Mesenchymal stem cell (in vitro differentiated cells and primary cell): Measurements from ENCODE around the gene KRTAP10-7.

Experiments used
- DNase-seq: peaks from one replicate; pipeline ENCODE4 v3.0.0-alpha.2; 2013
- H2AFZ ChIP-seq: one replicate; pipeline ENCODE4 v1.6.1; 2013; ENCODE audit warnings: low read depth, mild to moderate bottlenecking, control low read depth, inconsistent platforms, low read length, moderate library complexity
- H2AK5ac ChIP-seq: 2 replicates; pipeline ENCODE4 v1.6.1; 2013; ENCODE audit warnings: low read length, moderate library complexity, mild to moderate bottlenecking, inconsistent platforms; ENCODE audit not compliant: severe bottlenecking
- H2BK120ac ChIP-seq: one replicate; pipeline ENCODE4 v1.6.1; 2013; ENCODE audit warnings: low read depth, mild to moderate bottlenecking, inconsistent platforms, low read length, moderate library complexity
- H2BK12ac ChIP-seq, 2 experiments: one replicate each; pipeline ENCODE4 v1.6.1; 2013; ENCODE audit warnings: inconsistent platforms in 2 of 2, low read length in 2 of 2, mild to moderate bottlenecking in 2 of 2, moderate library complexity in 2 of 2, control low read depth in 1 of 2
- H2BK15ac ChIP-seq: one replicate; pipeline ENCODE4 v1.6.1; 2013; ENCODE audit warnings: mild to moderate bottlenecking, low read depth, inconsistent platforms; ENCODE audit not compliant: poor library complexity, severe bottlenecking
- H2BK5ac ChIP-seq: 2 replicates; pipeline ENCODE4 v1.6.1; 2013; ENCODE audit warnings: low read depth, mild to moderate bottlenecking, low read length, control low read depth, inconsistent platforms; ENCODE audit not compliant: poor library complexity, severe bottlenecking
- H3K14ac ChIP-seq, 2 experiments: one replicate each; pipeline ENCODE4 v1.6.1; 2013; ENCODE audit warnings: inconsistent platforms in 2 of 2, low read length in 2 of 2, control low read depth in 1 of 2, mild to moderate bottlenecking in 1 of 2, moderate library complexity in 1 of 2
- H3K18ac ChIP-seq, 2 experiments: one replicate each; pipeline ENCODE4 v1.6.1; 2013; ENCODE audit warnings: inconsistent platforms in 2 of 2, low read length in 2 of 2, control low read depth in 1 of 2, low read depth in 1 of 2, mild to moderate bottlenecking in 1 of 2
- H3K23ac ChIP-seq, 2 experiments: one replicate each; pipeline ENCODE4 v1.6.1; 2013; ENCODE audit warnings: inconsistent platforms in 2 of 2, low read length in 2 of 2, mild to moderate bottlenecking in 2 of 2, moderate library complexity in 2 of 2, control low read depth in 1 of 2
- H3K27ac ChIP-seq: 2 replicates; pipeline ENCODE4 v1.5.1; 2013; ENCODE audit warnings: mild to moderate bottlenecking, moderate library complexity, low read length, control low read depth, inconsistent platforms; ENCODE audit not compliant: poor library complexity, severe bottlenecking
- H3K27me3 ChIP-seq, 2 experiments: 2 replicates each; pipeline versions ENCODE4 v1.6.1 to v1.7.0; 2013; ENCODE audit warnings: low read length in 2 of 2, mild to moderate bottlenecking in 2 of 2, moderate library complexity in 2 of 2, control low read depth in 1 of 2, inconsistent platforms in 1 of 2; ENCODE audit not compliant: control insufficient read depth in 1 of 2, insufficient read depth in 1 of 2
- H3K36me3 ChIP-seq, 2 experiments: 2 replicates each; pipeline versions ENCODE4 v1.6.1 to v1.7.0; 2013; ENCODE audit warnings: low read length in 2 of 2, control low read depth in 1 of 2, inconsistent platforms in 1 of 2, low read depth in 1 of 2, mild to moderate bottlenecking in 1 of 2; ENCODE audit not compliant: insufficient read depth in 2 of 2, control insufficient read depth in 1 of 2
- H3K4ac ChIP-seq, 2 experiments: one replicate each; pipeline ENCODE4 v1.6.1; 2013; ENCODE audit warnings: inconsistent platforms in 2 of 2, low read length in 2 of 2, mild to moderate bottlenecking in 2 of 2, moderate library complexity in 2 of 2, control low read depth in 1 of 2, low read depth in 1 of 2
- H3K4me1 ChIP-seq: 2 replicates; pipeline ENCODE4 v1.6.1; 2013; ENCODE audit warnings: low read depth, low read length, control low read depth; ENCODE audit not compliant: control insufficient read depth, insufficient read depth
- H3K4me2 ChIP-seq: 2 replicates; pipeline ENCODE4 v1.6.1; 2013; ENCODE audit warnings: low read length, mild to moderate bottlenecking, inconsistent platforms; ENCODE audit not compliant: poor library complexity, severe bottlenecking
- H3K4me3 ChIP-seq, 2 experiments: 2 replicates each; pipeline versions ENCODE4 v1.5.1 to v1.7.0; 2013; ENCODE audit warnings: low read length in 2 of 2, mild to moderate bottlenecking in 2 of 2, control low read depth in 1 of 2, low read depth in 1 of 2; ENCODE audit not compliant: insufficient read depth in 1 of 2
- H3K79me1 ChIP-seq: replicated peaks from 2 replicates; pipeline ENCODE4 v1.6.1; 2013; ENCODE audit warnings: mild to moderate bottlenecking, control low read depth, low read length, inconsistent platforms; ENCODE audit not compliant: poor library complexity, severe bottlenecking
- H3K9ac ChIP-seq: 2 replicates; pipeline ENCODE4 v1.7.0; 2013; ENCODE audit warnings: mild to moderate bottlenecking, low read length, moderate library complexity
- H3K9me3 ChIP-seq: 2 replicates; pipeline ENCODE4 v1.7.0; 2013; ENCODE audit warnings: mild to moderate bottlenecking, low read length; ENCODE audit not compliant: control insufficient read depth
- H4K8ac ChIP-seq: one replicate; pipeline ENCODE4 v1.6.1; 2013; ENCODE audit warnings: inconsistent platforms, mild to moderate bottlenecking, low read length, moderate library complexity
- H4K91ac ChIP-seq: one replicate; pipeline ENCODE4 v1.6.1; 2013; ENCODE audit warnings: mild to moderate bottlenecking, low read length, inconsistent platforms
- WGBS: methylation state at CpG from one replicate; pipeline ENCODE4 v1.1.7; 2013; ENCODE audit warnings: mixed read lengths; 5-methylcytosine and 5-hydroxymethylcytosine counted together

KRTAP10-7 gene

DNA sequence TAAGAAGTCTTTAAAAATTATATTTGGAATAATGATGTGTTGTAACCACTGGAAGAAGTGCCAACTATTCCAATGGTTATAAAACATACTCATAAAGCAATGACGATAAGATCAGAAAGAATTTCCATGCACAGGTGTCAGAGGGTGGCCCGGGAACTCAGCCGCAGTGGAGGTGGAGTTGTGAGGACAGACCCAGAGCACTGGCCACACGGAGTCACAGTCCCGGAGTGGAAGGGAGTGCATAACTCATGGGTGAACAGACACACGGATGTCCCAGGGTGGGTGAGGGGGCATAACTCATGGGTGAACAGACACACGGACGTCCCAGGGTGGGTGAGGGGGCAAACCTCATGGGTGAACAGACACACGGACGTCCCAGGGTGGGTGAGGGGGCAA is 24.4 kb upstream of the KRTAP10-7 start:
- Histone ChIP-seq H3K14ac (no peak overlapping the region), H2AFZ (no peak overlapping the region), H3K27ac (no peak overlapping the region), H2BK15ac (no peak overlapping the region), H3K4me3 (no peak overlapping the region), H4K8ac (no peak overlapping the region), H3K79me1 (no peaks in the 10 kb centered on the region), H3K4me1 (no peaks in the 10 kb centered on the region), H3K4ac (no peak overlapping the region), H2BK12ac (no peak overlapping the region), H2AK5ac (no peak overlapping the region), H2BK5ac (no peak overlapping the region), H3K18ac (no peak overlapping the region), H3K9me3 (peaks cover 32% of the 10 kb centered on the region), H3K4me2 (no peak overlapping the region), H4K91ac (no peak overlapping the region), H3K27me3 (no peaks in the 10 kb centered on the region), H3K23ac (no peak overlapping the region), H3K9ac (no peak overlapping the region), H3K36me3 (no peaks in the 10 kb centered on the region), H2BK120ac (no peak overlapping the region)
- DNase-seq: no peak
- WGBS: 88% methylated on average over 10 of the region's 10 CpGs

DNA sequence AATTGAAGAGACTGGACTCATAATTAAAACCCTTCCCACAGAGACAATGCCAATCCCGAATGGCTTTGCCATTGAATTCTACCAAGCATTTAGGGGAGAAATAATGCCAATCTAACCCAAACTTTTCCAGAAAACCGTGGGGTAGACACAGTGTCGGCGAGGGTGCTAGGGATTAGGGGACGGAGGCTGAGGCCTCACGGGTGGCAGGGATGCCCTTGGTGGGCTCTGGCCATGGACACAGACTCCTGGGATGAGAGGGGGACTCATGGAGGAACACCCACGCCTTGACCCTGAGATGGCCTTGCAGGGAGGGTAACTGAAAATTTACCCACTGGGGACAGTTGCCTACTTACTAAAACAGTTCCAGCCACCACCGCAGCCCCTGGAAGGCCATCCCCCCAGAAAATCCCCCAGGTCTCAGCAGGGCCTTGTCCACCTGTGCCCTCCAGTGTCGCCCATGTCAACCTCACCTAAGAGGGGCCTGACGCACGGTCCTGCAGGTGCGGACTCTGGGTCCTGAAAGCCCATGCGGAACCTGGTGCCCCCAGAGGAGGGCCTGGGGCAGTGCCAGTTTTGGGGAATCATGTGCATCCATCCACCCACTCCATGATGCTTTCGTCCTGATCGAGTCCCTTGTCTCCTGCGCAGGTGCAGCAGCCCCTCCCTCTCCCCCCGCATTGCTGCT is 21.9 kb upstream of the KRTAP10-7 start:
- no peak for DNase-seq
- H3K4ac ChIP-seq: no peak overlapping the region
- H2AK5ac ChIP-seq: no peak overlapping the region
- no peak overlapping the region for H4K91ac ChIP-seq
- H3K4me2 ChIP-seq: no peak overlapping the region
- H3K14ac ChIP-seq: no peak overlapping the region
- 87% methylated on average over 17 of the region's 17 CpGs for WGBS
- no peak overlapping the region for H2BK15ac ChIP-seq
- H2BK12ac ChIP-seq: no peak overlapping the region
- H2BK5ac ChIP-seq: no peak overlapping the region
- H3K9ac ChIP-seq: no peak overlapping the region
- H3K9me3 ChIP-seq: peaks cover 34% of the 10 kb centered on the region
- no peak overlapping the region for H3K23ac ChIP-seq
- no peaks in the 10 kb centered on the region for H3K79me1 ChIP-seq
- H3K4me1 ChIP-seq: no peaks in the 10 kb centered on the region
- H3K36me3 ChIP-seq: no peaks in the 10 kb centered on the region
- no peak overlapping the region for H2AFZ ChIP-seq
- no peak overlapping the region for H3K4me3 ChIP-seq
- H3K27me3 ChIP-seq: no peaks in the 10 kb centered on the region
- no peak overlapping the region for H4K8ac ChIP-seq
- H3K18ac ChIP-seq: no peak overlapping the region
- no peak overlapping the region for H2BK120ac ChIP-seq
- no peak overlapping the region for H3K27ac ChIP-seq

DNA sequence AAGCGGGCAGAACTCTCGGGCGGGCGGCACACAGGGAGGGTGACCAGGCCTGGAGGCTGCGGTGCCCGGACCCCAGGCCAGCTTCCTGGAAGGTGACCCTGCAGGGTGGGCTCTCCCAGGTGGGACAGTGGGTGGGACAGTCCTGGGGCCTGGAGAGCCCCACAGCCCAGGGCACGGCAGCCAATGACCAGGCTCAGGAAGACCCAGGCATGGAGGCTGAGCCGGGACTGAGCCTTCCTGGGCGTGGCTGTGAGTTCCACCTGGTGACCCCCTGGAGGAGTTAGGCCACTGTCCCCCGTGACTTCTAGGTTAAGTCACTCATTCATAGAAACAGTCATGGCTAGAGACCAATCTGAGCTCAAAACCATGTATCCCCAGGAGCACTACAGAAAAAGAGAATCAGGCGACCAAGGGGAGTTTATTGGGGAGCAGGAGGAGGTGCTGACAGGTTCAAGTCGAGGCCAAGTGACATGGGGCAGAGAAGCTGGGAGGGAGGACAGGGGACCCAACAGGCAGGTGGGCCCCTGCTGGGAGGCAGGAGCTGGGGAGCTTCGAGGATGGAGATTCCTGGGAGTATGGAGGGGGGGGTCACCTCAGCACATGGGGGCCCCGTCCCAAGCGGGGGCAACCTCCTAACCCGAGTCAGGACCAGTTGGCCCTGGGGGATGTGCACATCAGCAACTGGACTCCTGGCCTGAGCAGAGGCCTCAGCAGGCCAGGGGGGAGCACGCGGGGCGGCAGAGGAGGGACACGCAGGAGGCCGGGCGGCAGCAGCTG is 21.2 kb upstream of the KRTAP10-7 start:
- no peaks in the 10 kb centered on the region for H3K79me1 ChIP-seq
- no peak overlapping the region for H2AFZ ChIP-seq
- H4K8ac ChIP-seq: no peak overlapping the region
- no peaks in the 10 kb centered on the region for H3K36me3 ChIP-seq
- H3K4me1 ChIP-seq: no peaks in the 10 kb centered on the region
- H3K4me3 ChIP-seq: no peak overlapping the region
- no peak for DNase-seq
- no peak overlapping the region for H3K14ac ChIP-seq
- no peak overlapping the region for H3K9ac ChIP-seq
- H2BK12ac ChIP-seq: no peak overlapping the region
- H3K27ac ChIP-seq: no peak overlapping the region
- H2AK5ac ChIP-seq: no peak overlapping the region
- no peak overlapping the region for H3K18ac ChIP-seq
- no peaks in the 10 kb centered on the region for H3K27me3 ChIP-seq
- H3K4ac ChIP-seq: no peak overlapping the region
- no peak overlapping the region for H2BK5ac ChIP-seq
- no peak overlapping the region for H2BK120ac ChIP-seq
- 77% methylated on average over 22 of the region's 22 CpGs for WGBS
- H3K4me2 ChIP-seq: no peak overlapping the region
- no peak overlapping the region for H2BK15ac ChIP-seq
- no peak overlapping the region for H3K23ac ChIP-seq
- no peak overlapping the region for H4K91ac ChIP-seq
- H3K9me3 ChIP-seq: peaks cover 34% of the 10 kb centered on the region

DNA sequence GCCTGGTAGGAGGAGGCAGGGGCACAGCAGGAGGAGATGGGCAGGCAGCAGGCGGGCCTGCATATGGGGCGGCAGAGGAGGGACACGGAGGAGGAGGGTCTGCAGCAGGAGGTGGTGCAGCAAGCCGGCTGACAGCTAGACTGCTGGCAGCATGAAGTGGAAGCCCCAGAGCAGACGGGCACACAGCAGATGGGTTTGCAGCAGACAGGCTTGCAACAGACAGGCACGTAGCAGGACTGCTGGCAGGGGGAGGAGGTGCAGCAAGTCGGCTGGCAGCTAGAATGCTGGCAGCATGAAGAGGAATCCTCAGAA is 20.6 kb upstream of the KRTAP10-7 start:
- no peak overlapping the region for H3K14ac ChIP-seq
- no peak overlapping the region for H3K9ac ChIP-seq
- H3K27ac ChIP-seq: no peak overlapping the region
- H2BK120ac ChIP-seq: no peak overlapping the region
- no peak overlapping the region for H2AK5ac ChIP-seq
- 85% methylated on average over 7 of the region's 7 CpGs for WGBS
- H2AFZ ChIP-seq: no peak overlapping the region
- H3K27me3 ChIP-seq: no peaks in the 10 kb centered on the region
- H3K9me3 ChIP-seq: peaks cover 34% of the 10 kb centered on the region
- H2BK5ac ChIP-seq: no peak overlapping the region
- H3K36me3 ChIP-seq: no peaks in the 10 kb centered on the region
- DNase-seq: no peak
- no peaks in the 10 kb centered on the region for H3K79me1 ChIP-seq
- no peak overlapping the region for H4K8ac ChIP-seq
- H3K4me3 ChIP-seq: no peak overlapping the region
- H2BK15ac ChIP-seq: no peak overlapping the region
- no peak overlapping the region for H3K4me2 ChIP-seq
- no peak overlapping the region for H3K4ac ChIP-seq
- no peak overlapping the region for H3K23ac ChIP-seq
- no peak overlapping the region for H3K18ac ChIP-seq
- no peaks in the 10 kb centered on the region for H3K4me1 ChIP-seq
- H2BK12ac ChIP-seq: no peak overlapping the region
- no peak overlapping the region for H4K91ac ChIP-seq
